ENCODE data around the gene PREX1.

DNA sequence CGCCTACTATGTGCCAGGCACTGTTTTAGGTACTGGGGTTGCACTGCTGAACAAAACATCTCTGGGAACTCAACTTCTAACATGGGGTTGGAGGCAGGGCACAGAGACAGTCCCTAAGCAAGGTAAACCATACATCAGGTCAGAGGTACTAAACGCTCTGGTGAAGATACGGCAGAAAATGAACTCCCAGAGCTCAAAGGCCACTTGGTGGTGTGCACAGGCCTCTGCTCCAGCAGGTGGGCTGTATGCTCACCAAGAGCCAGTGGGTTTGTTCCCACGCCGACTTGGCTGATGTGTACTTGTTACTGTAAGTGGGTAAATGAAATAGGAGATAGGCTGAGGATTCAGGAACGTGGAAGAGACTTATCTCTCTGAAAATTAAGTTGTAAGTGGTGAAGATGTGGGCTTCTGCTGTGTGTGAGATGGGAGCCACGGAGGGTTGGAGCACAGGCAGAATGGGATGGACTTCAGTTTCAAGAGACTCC lies 133.4 kb downstream of the PREX1 start:
- TF ChIP-seq, protein P1, sequence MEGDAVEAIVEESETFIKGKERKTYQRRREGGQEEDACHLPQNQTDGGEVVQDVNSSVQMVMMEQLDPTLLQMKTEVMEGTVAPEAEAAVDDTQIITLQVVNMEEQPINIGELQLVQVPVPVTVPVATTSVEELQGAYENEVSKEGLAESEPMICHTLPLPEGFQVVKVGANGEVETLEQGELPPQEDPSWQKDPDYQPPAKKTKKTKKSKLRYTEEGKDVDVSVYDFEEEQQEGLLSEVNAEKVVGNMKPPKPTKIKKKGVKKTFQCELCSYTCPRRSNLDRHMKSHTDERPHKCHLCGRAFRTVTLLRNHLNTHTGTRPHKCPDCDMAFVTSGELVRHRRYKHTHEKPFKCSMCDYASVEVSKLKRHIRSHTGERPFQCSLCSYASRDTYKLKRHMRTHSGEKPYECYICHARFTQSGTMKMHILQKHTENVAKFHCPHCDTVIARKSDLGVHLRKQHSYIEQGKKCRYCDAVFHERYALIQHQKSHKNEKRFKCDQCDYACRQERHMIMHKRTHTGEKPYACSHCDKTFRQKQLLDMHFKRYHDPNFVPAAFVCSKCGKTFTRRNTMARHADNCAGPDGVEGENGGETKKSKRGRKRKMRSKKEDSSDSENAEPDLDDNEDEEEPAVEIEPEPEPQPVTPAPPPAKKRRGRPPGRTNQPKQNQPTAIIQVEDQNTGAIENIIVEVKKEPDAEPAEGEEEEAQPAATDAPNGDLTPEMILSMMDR (IDR thresholded peaks at IDR 0.05 in 4 of 5, conservative IDR thresholded peaks at IDR 0.05 in 1 of 5) = no peak
- no peak for TF ChIP-seq POLR2A (IDR thresholded peaks at IDR 0.05)

Measured in gastrocnemius medialis (tissue), 4 donors.